PC-9 (cell line): ENCODE results near the gene HERC2.
"Not testable (repeated sequence)": the region's sequence is repeated elsewhere in the genome, so short reads cannot be mapped to it uniquely, and the experiment has no call there.

Experiments used
- CTCF ChIP-seq: fragments of 200-600 bp; sonication (generic); conservative IDR thresholded peaks from 2 replicates; pipeline ENCODE4 v1.6.1; 2017; ENCODE audit warnings: mixed run types, antibody characterized with exemption, mild to moderate bottlenecking, moderate library complexity
- EZH2 ChIP-seq: fragments of 200-600 bp; sonication (generic); IDR thresholded peaks from 2 replicates; pipeline ENCODE4 v1.8.0; 2017; ENCODE audit warnings: antibody characterized with exemption, low read depth

DNA sequence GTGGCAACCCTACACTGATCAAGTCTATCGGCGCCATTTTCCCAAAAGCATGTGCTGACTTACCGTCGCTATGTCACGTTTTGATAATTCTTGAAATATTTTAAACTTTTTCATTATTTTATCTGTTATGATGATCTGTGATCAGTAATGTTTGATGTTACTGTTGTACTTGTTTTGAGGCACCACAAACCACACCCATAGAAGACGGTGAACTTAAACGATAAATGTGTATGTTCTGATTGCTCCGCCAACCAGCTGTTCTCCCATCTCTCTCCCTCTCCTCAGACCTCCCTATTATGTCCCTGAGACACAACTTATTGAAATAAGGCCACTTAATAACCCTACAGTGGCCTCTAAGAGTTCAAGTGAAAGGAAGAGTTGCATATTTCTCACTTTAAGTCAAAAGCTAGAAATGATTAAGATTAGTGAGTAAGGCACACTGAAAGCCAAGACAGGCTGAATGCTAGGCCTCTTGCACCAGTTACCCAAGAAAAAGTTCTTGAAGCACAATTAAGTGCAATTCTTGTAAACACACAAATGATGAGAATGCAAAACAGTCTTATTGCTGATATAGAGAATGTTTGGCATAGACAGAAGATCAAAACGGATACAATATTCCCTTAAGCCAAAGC lies 184.5 kb downstream of the HERC2 start:
- not testable (repeated sequence) for TF ChIP-seq EZH2, CTCF
